ENCODE measurements around the gene CDH23.

DNA sequence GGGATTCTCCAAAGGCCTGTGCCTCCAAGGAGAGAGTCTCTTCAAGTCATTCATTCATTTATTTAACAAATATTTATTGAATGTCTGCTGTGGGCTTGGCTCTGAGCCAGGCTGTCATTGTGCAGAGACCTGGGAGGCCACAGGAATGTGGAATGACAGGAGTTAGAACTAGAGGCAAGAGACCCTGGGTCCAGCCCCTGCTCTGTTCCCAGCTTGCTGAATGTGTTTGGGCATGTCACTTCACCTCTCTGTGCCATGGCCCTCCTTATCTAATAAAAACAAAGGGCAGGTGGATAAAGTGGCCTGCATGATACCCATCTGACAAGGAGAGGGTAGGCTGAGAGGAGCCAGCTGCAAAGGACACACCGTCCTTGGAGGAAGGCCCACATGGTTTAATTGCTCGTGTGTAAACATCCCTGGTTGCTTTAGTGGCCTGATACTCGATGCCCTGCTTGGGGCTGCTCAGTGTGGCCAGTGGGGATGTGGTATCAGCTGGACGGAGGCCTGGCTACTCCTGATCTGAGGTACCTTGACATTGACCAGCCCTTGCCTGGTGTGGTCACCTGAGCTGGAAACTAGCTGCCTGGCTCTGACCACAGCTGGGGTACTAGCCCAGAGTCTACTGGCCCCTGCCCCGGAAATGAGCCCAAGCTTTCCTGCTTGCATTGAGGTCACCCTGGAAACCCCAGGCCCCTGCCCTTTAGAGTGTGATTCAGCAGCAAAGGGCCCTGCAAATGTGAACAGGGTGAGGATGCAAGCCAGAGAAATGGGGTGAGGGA, 116.2 kb downstream of the CDH23 start:
- TF ChIP-seq, protein P1, sequence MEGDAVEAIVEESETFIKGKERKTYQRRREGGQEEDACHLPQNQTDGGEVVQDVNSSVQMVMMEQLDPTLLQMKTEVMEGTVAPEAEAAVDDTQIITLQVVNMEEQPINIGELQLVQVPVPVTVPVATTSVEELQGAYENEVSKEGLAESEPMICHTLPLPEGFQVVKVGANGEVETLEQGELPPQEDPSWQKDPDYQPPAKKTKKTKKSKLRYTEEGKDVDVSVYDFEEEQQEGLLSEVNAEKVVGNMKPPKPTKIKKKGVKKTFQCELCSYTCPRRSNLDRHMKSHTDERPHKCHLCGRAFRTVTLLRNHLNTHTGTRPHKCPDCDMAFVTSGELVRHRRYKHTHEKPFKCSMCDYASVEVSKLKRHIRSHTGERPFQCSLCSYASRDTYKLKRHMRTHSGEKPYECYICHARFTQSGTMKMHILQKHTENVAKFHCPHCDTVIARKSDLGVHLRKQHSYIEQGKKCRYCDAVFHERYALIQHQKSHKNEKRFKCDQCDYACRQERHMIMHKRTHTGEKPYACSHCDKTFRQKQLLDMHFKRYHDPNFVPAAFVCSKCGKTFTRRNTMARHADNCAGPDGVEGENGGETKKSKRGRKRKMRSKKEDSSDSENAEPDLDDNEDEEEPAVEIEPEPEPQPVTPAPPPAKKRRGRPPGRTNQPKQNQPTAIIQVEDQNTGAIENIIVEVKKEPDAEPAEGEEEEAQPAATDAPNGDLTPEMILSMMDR (conservative IDR thresholded peaks at IDR 0.05; ENCODE audit: low read depth, low read length), result no peak
- TF ChIP-seq EZH2phosphoT487 (IDR thresholded peaks at IDR 0.05; ENCODE audit: borderline replicate concordance, low read length), result no peak
- TF ChIP-seq EZH2 (IDR thresholded peaks at IDR 0.05; ENCODE audit: low read length, unreplicated experiment), result no peak
